Mammary epithelial cell (primary cell): Measurements from ENCODE around the gene ADAM19.

Source experiments
- CTCF ChIP-seq, 2 donors: IDR thresholded peaks in 1 of 2; conservative IDR thresholded peaks in 1 of 2; 2 replicates each; pipeline ENCODE4 v1.5.1; 2011 to 2012; ENCODE audit warnings: inconsistent platforms in 2 of 2, low read length in 2 of 2, mild to moderate bottlenecking in 2 of 2, control low read depth in 1 of 2, low read depth in 1 of 2; ENCODE audit not compliant: insufficient read depth in 1 of 2; ENCODE audit errors: extremely low read depth in 1 of 2
- EZH2 ChIP-seq: IDR thresholded peaks from 2 replicates; pipeline ENCODE4 v1.6.1; 2012; ENCODE audit warnings: low read length, inconsistent platforms, borderline replicate concordance

DNA sequence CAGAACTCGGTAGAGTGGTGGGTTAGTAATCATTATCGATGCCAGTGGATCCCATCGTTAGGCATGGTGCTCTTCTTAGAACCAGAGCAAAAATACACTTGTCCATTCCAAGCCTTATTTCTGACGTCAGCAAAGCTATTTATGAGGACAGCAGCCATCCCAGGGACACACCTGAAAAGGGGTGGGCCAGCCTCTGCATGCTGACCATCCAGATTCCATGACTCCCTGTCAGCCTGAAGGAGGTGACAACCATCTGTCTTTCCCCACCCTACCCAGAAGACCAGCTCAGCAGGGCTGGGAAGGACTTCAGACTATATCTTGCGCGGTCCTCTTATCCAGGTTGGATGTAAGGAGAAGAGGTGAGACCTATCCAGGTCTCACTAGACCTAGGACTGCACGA lies 121.3 kb downstream of the ADAM19 start:
- TF ChIP-seq CTCF (conservative IDR thresholded peaks at IDR 0.05 in 1 of 2, IDR thresholded peaks at IDR 0.05 in 1 of 2; ENCODE audit: extremely low read depth in 1 of 2, insufficient read depth in 1 of 2, low read depth in 1 of 2, low read length in 2 of 2) (no peak), EZH2 (no peak)
